HG03135 (cell line): ENCODE data around the gene RELT.

Experiments used
- ATAC-seq: cut with Tn5 transposase; IDR thresholded peaks from one replicate; pipeline ENCODE4 v1.9.1; 2021; ENCODE audit warnings: mild to moderate bottlenecking, moderate library complexity; ENCODE audit not compliant: unreplicated experiment

Gene RELT

GRCh38 chr11:73401924-73402833 is 26.0 kb downstream of the RELT start:
- no peak for ATAC-seq

GRCh38 chr11:73402834-73403185 is 26.6 kb downstream of the RELT start:
- no peak for ATAC-seq

GRCh38 chr11:73403541-73403940 is 27.3 kb downstream of the RELT start:
- no peak for ATAC-seq

DNA sequence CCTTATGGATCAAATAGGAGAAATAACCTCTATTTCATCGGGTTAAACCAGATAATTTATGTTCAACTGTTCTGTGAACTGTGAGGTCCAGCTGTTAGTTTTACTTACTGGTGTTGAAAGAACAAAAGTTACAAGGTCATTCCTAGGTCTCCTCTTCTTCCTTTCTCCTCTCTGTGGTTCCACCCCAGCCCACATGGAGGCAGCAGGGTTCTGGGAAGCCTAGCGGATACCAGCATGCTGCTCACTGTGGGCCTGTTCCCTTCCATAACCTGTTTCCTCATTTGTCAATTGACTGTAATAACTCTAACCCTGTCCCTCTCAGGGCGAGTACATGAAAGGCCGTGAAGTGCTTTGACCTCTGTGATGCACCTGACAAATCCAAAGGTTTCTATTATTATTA is 27.8 kb downstream of the RELT start:
- ATAC-seq = no peak

GRCh38 chr11:73404506-73405145 is 28.4 kb downstream of the RELT start:
- ATAC-seq = no peak

DNA sequence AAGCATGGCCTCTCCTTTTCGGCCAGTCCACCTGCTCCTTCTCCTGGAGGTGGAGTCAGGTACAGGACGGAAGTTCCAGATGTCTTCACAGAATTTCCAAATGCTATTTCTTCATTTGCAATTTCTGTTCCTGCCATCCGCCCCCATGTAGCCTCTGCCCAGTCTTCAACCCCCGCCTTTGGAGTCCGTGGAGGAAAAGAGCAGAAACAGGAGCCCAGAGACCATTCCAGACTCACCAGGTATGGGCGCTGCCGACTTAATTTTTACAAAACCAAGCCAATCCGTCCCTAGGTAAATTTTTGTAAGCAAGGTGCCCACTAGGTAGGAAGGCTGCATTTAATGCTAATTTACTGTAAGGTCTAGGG is 28.9 kb downstream of the RELT start:
- no peak for ATAC-seq

GRCh38 chr11:73406131-73406530 is 29.9 kb downstream of the RELT start:
- ATAC-seq = no peak

DNA sequence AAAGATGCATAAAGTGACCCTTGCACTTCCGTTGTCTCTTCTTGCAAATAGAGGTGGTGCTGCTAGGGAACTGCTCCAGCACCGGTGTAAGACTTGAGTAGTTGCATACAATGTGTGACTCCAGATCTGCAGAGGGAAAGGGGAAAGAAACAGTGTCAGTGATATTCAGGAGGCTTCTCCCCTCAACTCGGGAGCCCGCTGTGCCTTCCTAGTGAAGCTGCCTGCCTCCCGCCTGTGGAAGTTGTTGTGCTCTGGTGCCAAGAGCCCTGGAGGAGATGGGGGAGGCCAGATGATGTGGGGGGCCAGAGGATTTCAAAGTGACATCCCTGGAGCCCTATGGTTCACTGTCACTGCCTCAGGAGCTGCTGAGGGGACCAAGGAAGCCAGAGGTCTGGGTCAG is 30.4 kb downstream of the RELT start:
- ATAC-seq = no peak

DNA sequence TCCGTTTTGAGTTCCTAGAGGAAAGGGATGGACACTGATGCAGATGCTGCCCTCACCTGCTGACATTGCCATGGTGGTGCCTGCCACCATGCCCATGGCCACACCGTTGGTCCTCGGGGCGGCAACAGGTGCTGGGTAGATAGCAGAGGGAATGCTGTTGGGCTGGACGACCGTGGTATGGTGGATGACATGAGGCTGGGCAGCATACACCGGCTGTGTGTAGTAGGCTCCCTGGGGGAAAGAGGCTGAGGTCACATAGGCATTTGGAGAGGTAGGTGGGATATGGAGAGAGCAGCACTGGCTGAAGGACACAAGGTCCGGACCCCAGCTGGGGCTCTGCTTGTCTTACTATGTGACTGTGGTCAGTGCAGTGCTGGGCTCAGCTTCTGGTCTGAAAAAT is 33.2 kb downstream of the RELT start:
- no peak for ATAC-seq

- ATAC-seq = no peak
Measured at GRCh38 chr11:73410627-73411026, 34.4 kb downstream of the RELT start.

DNA sequence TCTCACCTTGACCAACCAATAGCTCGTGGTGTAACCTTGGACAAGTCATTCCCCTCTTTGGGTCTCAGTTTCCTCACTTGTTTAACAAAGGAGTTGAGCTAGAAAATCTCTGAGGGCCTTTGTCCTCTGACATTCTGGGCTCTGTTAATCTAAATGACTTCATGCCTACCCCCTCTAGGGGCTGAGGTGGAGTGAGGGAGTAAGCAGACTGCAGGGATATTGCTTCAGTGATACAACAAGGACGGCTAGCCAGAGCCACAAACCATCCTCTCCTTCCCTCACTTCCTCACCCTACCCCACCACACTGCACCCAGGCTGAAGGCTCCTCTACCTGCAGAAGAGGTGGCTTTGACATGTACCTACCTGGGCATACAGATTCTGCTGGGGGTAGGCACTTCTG is 34.8 kb downstream of the RELT start:
- no peak for ATAC-seq

GRCh38 chr11:73412308-73412707 is 36.1 kb downstream of the RELT start:
- no peak for ATAC-seq

DNA sequence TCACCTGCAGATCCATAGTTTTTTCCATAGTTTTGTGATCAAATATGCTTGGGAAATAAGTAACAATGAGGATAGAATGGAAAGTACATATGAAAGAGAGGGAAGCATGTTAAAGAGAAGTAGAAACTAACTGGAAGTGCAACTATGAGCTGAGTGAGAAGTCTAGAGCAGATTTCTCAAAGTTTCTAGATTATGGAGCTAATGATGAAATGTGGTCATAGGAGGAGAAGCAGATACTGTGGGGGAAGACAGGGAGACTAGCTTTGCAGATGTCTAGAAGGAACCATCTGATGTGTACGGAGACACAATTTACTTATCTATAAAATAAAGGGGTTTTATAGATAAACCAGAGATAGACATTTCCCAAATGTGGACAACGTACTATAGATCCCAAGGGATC is 37.1 kb downstream of the RELT start:
- no peak for ATAC-seq

GRCh38 chr11:73414977-73415651 is 38.9 kb downstream of the RELT start:
- no peak for ATAC-seq

DNA sequence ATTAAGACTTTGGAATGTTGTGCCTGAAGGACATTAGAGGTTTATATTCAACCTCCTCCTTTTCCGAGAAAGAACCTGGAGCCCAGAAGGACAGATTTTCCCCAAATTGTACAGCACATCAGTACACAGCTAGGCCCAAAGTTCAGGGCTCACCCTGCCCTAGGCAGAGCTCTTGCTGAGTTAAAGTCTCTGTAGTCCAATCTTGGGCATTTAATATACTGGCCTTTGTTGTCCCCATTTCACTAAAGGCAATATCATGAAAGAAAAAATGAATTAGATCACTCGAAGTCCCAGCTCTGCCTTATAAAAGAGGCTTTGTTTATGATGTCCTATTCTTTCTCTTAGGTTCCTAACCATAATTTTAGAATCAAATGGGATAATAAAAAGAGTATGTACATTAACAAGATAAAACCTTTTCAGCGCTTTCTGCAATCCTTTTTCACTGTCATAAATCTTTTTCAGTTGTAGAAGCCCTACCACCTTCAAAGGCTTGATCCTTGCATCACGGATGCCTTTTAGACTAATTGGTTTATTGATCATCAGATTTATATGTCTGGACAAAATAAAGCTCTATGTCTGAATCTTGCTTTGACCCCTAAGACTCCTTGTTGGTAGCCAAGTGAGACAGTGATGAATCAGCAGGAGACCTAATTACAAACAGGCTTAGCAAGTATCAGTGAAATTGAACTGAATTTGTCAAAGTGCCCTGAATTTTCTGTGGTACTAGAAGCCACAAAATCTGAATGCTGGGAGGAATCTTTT is 39.8 kb downstream of the RELT start:
- no peak for ATAC-seq

- no peak for ATAC-seq
Measured at GRCh38 chr11:73416786-73417185, 40.6 kb downstream of the RELT start.

DNA sequence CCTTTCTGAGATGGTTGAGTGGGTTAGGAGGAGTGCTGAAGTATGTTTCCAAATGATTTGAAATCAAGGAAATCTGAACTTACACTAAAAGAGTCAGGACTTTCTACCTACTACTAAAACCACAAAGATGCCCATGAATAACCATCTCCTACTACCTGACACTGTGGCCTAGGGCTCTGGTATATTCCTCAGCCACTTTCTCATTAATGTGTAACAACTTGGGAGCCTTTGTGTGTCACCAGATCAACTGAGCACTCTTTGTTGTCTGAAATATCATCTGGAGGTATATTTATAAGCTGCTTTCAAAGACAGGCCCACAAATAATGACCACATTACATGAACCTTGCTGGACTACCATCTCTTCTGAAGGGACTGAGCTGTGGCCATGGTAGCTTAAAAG is 43.9 kb downstream of the RELT start:
- ATAC-seq = no peak

- no peak for ATAC-seq
Measured at GRCh38 chr11:73422886-73423285, 46.7 kb downstream of the RELT start.

DNA sequence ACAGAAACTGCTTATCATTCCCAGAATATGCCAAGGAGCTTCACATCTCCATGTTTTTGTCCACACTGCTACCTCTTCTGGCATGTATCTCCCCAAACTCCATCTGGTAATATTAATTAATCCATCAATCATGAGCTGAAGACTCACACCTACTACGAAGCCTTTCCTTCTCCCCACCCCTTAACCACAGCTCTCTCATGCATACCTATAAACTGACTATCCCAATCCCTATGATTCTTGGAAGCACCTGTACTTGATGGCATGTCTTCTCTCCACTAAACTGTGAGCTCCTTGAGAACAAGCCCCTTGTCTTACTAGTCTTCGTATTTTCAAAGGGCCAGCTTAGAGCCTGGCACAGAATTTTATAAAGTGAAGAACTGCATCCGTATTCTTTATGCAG is 47.3 kb downstream of the RELT start:
- no peak for ATAC-seq

- ATAC-seq = no peak
Measured at GRCh38 chr11:73425108-73425507, 48.9 kb downstream of the RELT start.

DNA sequence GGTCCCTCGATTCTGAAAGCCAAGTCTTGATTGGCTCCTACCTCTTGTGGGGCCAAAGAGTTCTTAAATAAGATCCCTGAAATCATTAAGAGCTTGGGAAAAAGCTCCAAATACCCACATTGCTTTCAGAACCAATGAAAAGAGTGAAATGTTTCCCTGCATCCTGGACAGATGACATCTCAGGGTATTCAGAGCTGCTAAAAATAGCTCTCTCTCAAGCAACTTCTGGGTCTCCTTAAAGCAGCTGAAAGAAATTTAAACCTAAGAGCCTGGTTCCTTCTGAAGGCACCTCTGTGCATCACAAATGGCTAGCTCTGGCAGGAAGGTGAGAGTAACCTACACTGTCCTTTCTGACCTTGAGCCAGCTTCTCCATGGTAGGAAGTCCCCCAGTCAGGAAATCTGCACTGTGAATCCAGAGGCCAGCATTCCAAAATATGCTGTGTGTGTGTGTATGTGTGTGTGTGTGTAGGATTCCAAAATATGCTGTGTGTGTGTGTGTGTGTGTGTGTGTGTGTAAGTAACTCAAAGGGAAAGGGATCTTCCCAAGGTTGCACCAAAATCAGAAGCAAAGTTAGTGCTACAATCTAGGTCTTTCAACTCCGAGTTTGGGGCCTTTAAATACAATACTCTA is 50.1 kb downstream of the RELT start:
- ATAC-seq = no peak
